ENCODE data around the gene SPRN. TPM values are rescaled to one million over a fixed set of nuclear protein-coding genes. Genes with fewer than 3 reads are reported as not detected.

The SPRN gene
- total RNA-seq, 1 experiment from 2014 or later: not detected

DNA sequence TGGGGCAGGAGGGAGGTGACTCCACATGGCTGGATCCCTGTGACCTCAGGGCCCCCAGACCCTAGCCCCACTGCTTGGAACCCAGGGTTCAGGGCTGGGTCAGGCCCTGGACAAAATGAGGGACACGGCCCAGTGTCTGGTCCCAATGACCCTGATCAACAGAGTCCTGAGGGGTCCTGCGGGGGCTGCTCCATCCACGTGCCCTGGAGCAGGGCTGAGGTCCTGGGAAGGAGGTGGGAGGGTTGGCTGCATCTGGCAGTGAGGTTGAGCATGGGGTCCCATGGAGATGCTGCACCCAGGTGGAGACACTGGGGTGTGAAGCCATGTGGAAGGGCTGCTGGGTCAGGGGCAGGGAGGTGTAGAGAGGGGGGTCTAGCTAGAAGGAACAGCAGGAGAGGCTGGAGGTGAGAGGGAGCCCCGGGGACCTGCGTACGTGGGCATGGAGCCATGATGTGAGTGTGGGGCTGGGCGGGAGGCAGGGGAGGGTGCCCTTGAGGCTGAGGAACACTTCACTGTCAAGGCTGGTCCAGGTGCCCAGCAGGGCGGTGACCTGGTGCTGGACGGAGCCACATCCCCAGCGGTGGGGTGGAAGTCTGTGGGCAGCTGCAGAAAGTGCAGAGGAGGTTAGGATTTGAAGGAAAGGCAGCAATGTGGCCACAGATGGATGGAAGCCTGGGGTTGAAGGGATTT is 29.9 kb upstream of the SPRN start:
- Histone ChIP-seq H2AFZ (no peak overlapping the region), H3F3A (ENCODE audit: insufficient read depth, low read depth) (no peaks in the 10 kb centered on the region), H3K36me3 (ENCODE audit: low read depth) (no peaks in the 10 kb centered on the region), H4K20me1 (ENCODE audit: insufficient read depth) (no peaks in the 10 kb centered on the region), H3K27ac (no peak overlapping the region), H3K9me3 (ENCODE audit: insufficient read depth, low read depth) (no peaks in the 10 kb centered on the region), H3K79me2 (ENCODE audit: low read depth) (no peaks in the 10 kb centered on the region), H3K27me3 (ENCODE audit: insufficient read depth, low read depth) (peaks cover 17% of the 10 kb centered on the region), H3K4me2 (no peak overlapping the region), H3K4me3 (no peak overlapping the region), H3K9me2 (ENCODE audit: insufficient read depth) (no peaks in the 10 kb centered on the region), H3K4me1 (replicated peaks; ENCODE audit: insufficient read depth) (no peaks in the 10 kb centered on the region)
- TF ChIP-seq, protein P1, sequence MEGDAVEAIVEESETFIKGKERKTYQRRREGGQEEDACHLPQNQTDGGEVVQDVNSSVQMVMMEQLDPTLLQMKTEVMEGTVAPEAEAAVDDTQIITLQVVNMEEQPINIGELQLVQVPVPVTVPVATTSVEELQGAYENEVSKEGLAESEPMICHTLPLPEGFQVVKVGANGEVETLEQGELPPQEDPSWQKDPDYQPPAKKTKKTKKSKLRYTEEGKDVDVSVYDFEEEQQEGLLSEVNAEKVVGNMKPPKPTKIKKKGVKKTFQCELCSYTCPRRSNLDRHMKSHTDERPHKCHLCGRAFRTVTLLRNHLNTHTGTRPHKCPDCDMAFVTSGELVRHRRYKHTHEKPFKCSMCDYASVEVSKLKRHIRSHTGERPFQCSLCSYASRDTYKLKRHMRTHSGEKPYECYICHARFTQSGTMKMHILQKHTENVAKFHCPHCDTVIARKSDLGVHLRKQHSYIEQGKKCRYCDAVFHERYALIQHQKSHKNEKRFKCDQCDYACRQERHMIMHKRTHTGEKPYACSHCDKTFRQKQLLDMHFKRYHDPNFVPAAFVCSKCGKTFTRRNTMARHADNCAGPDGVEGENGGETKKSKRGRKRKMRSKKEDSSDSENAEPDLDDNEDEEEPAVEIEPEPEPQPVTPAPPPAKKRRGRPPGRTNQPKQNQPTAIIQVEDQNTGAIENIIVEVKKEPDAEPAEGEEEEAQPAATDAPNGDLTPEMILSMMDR (conservative IDR thresholded peaks at IDR 0.05): no peak
- no peak for TF ChIP-seq EZH2 (IDR thresholded peaks at IDR 0.05; ENCODE audit: low read depth)
- intact Hi-C loops (cut with micrococcal nuclease; ENCODE audit: unreplicated experiment): no loop called here
- BruUV-seq (replicated peaks): no TSS peak
- ChIA-PET CTCF (no interaction called here), POLR2A (ENCODE audit: unreplicated experiment) (no interaction called here)
- DNase-seq: no peak

DNA sequence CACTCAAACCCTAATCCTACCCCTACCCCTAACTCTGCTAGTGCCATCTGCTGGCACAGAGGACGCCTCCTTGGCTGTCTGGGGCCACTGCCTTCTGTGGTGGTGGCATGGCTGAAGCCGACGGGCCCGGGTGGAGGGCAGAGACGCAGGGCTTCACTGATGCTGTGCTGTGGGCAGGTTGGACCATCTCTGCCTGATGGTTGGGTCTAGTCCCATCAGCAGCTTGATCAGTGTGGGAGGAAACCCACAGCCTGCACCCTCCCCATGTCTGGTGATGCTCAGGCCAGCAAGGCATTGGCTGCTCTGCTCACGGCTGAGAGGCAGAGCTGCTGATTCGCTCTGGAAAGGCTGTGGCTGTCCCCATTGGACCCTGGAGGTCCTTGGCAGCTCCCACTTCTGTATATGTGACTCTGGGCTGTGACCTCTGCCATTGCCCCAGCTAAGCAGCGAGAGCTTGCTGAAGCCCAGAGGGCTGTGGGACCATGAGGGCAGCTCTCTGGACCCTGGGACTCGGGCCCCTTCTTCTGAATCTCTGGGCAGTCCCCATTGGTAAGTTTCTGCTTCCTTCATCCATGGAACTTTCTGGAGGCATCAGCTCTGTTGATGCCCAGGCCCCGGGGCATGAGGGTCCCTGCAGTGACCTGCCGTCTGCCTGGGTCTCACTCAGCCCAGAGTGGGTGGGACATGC is 29.2 kb upstream of the SPRN start, which contains the start of gene SCART1:
SCART1 (plus strand) TSS at position 430 of the 688 bp plus-strand sequence; CDS start at position 483, 53 bp downstream.
- intact Hi-C loops (cut with micrococcal nuclease; ENCODE audit: unreplicated experiment): no loop called here

DNA sequence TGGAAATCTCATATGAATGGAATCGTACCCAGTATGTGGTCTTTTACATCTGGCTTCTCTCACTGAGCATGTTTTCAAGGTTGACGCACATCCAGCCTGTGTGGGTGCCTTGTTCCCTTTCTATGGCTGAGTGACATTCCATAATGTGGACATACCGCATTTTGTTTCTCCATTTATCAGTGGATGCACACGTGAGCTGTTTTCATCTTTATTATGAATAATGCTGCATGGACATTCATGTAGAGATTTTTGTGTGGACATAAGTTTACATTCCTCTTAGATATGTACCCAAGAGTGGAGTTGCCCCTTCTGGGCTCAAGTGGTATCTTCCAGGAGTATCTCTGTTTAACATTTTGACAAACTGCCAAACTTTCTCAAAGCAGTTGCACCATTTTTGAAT is 28.0 kb upstream of the SPRN start:
- no peak overlapping the region for H3K4me3 ChIP-seq
- ChIA-PET CTCF (no interaction called here), POLR2A (ENCODE audit: unreplicated experiment) (no interaction called here)
- H3K36me3 ChIP-seq (ENCODE audit: low read depth): no peaks in the 10 kb centered on the region
- H4K20me1 ChIP-seq (ENCODE audit: insufficient read depth): no peaks in the 10 kb centered on the region
- H3K79me2 ChIP-seq (ENCODE audit: low read depth): no peaks in the 10 kb centered on the region
- no peaks in the 10 kb centered on the region for H3K4me1 ChIP-seq (replicated peaks; ENCODE audit: insufficient read depth)
- H2AFZ ChIP-seq: no peak overlapping the region
- H3K27ac ChIP-seq: no peak overlapping the region
- DNase-seq: no peak
- no peaks in the 10 kb centered on the region for H3K9me2 ChIP-seq (ENCODE audit: insufficient read depth)
- no peak for TF ChIP-seq EZH2 (IDR thresholded peaks at IDR 0.05; ENCODE audit: low read depth)
- TF ChIP-seq, protein P1 (conservative IDR thresholded peaks at IDR 0.05): no peak
- H3K4me2 ChIP-seq: no peak overlapping the region
- H3K27me3 ChIP-seq (ENCODE audit: insufficient read depth, low read depth): peaks cover 17% of the 10 kb centered on the region
- no peaks in the 10 kb centered on the region for H3K9me3 ChIP-seq (ENCODE audit: insufficient read depth, low read depth)
- intact Hi-C loops (cut with micrococcal nuclease; ENCODE audit: unreplicated experiment): no loop called here
- no peaks in the 10 kb centered on the region for H3F3A ChIP-seq (ENCODE audit: insufficient read depth, low read depth)
- BruUV-seq (replicated peaks): no TSS peak

More for the DNA sequence above, 29.2 kb upstream of the SPRN start, which contains the start of gene SCART1:
- ChIA-PET CTCF (no interaction called here), POLR2A (ENCODE audit: unreplicated experiment) (no interaction called here)
- BruUV-seq (replicated peaks): no TSS peak
- Histone ChIP-seq H3K79me2 (ENCODE audit: low read depth) (no peaks in the 10 kb centered on the region), H4K20me1 (ENCODE audit: insufficient read depth) (no peaks in the 10 kb centered on the region), H3K27ac (no peak within 1 kb of the TSS), H3K4me2 (no peak within 1 kb of the TSS), H3K4me3 (no peak within 1 kb of the TSS), H3K9me2 (ENCODE audit: insufficient read depth) (no peaks in the 10 kb centered on the region), H2AFZ (no peak within 1 kb of the TSS), H3K4me1 (replicated peaks; ENCODE audit: insufficient read depth) (no peaks in the 10 kb centered on the region), H3K27me3 (ENCODE audit: insufficient read depth, low read depth) (peaks cover 17% of the 10 kb centered on the region), H3K9me3 (ENCODE audit: insufficient read depth, low read depth) (no peaks in the 10 kb centered on the region), H3F3A (ENCODE audit: insufficient read depth, low read depth) (no peaks in the 10 kb centered on the region), H3K36me3 (ENCODE audit: low read depth) (no peaks in the 10 kb centered on the region)
- DNase-seq: no peak
- TF ChIP-seq EZH2 (IDR thresholded peaks at IDR 0.05; ENCODE audit: low read depth): no peak
- TF ChIP-seq, protein P1 (conservative IDR thresholded peaks at IDR 0.05): no peak

Measured in PC-9 (cell line).